PFSK-1 (cell line): ENCODE data around the gene LCNL1.

Experiments
- FOXP2 ChIP-seq: optimal IDR thresholded peaks from 2 replicates; pipeline ENCODE3; 2011; ENCODE audit warnings: borderline replicate concordance, control low read depth, inconsistent platforms; ENCODE audit not compliant: insufficient read depth; ENCODE audit errors: extremely low read length, extremely low read depth
- POLR2AphosphoS5 ChIP-seq: IDR thresholded peaks from 2 replicates; pipeline ENCODE4 v1.6.1; 2012; ENCODE audit warnings: low read depth, mild to moderate bottlenecking, control low read depth, low read length, moderate library complexity
- SIN3A ChIP-seq: IDR thresholded peaks from 2 replicates; pipeline ENCODE4 v1.6.1; 2012; ENCODE audit warnings: mild to moderate bottlenecking, low read length, moderate library complexity, borderline replicate concordance; ENCODE audit not compliant: insufficient read depth
- TAF1 ChIP-seq: IDR thresholded peaks from 2 replicates; pipeline ENCODE4 v1.6.1; 2012; ENCODE audit warnings: low read length, control low read depth, borderline replicate concordance; ENCODE audit not compliant: insufficient read depth
- TF ChIP-seq, protein P1 (sequence below), 2 experiments: IDR thresholded peaks; 2 replicates each; pipeline versions ENCODE4 v1.6.1 to v1.8.0; 2011 to 2012; ENCODE audit warnings: low read depth in 2 of 2, low read length in 2 of 2, control low read depth in 1 of 2, inconsistent platforms in 1 of 2, mild to moderate bottlenecking in 1 of 2, moderate library complexity in 1 of 2; ENCODE audit not compliant: insufficient read depth in 1 of 2

The LCNL1 gene

DNA sequence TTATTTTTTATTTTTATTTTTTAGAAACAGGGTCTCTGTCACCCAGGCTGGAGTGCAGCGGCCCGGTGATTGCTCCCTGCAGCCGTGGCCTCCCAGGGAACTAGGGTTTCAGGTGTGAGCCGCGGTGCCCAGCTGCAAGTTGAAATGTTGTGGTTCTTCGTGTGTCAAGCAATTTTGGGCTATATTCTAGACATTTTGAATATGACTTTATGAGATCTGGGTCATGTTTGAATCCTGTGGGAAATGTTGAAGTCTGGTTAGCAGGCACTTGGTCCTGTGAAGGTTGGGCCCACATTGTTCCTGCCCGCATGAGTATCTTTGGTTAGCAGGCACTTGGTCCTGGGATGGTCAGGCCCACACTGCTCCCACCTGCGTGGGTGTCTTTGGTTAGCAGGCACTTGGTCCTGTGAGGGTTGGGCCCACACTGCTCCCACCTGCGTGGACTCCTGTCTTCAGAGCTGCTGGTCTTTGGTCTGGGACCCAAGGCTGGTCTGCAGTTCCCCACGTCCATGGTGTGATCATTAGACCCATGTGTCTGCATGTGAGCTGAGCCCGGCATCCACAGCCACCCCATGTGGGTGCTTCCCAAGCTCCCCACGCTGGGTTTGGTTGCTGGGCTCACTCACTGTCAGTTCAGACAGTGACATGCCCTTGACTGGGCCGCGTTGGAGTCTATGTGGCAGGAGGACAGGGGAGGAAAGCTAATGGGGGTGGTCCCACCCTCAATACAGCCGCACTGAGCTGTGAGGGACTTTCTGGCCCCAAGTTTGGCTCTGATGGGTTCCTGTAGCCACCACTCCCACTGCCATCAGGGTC lies 45.4 kb upstream of the LCNL1 start:
- TF ChIP-seq, protein P1, sequence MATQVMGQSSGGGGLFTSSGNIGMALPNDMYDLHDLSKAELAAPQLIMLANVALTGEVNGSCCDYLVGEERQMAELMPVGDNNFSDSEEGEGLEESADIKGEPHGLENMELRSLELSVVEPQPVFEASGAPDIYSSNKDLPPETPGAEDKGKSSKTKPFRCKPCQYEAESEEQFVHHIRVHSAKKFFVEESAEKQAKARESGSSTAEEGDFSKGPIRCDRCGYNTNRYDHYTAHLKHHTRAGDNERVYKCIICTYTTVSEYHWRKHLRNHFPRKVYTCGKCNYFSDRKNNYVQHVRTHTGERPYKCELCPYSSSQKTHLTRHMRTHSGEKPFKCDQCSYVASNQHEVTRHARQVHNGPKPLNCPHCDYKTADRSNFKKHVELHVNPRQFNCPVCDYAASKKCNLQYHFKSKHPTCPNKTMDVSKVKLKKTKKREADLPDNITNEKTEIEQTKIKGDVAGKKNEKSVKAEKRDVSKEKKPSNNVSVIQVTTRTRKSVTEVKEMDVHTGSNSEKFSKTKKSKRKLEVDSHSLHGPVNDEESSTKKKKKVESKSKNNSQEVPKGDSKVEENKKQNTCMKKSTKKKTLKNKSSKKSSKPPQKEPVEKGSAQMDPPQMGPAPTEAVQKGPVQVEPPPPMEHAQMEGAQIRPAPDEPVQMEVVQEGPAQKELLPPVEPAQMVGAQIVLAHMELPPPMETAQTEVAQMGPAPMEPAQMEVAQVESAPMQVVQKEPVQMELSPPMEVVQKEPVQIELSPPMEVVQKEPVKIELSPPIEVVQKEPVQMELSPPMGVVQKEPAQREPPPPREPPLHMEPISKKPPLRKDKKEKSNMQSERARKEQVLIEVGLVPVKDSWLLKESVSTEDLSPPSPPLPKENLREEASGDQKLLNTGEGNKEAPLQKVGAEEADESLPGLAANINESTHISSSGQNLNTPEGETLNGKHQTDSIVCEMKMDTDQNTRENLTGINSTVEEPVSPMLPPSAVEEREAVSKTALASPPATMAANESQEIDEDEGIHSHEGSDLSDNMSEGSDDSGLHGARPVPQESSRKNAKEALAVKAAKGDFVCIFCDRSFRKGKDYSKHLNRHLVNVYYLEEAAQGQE (IDR thresholded peaks at IDR 0.05; ENCODE audit: insufficient read depth in 1 of 2, low read depth in 2 of 2, low read length in 2 of 2) = no peak
- no peak for TF ChIP-seq TAF1

DNA sequence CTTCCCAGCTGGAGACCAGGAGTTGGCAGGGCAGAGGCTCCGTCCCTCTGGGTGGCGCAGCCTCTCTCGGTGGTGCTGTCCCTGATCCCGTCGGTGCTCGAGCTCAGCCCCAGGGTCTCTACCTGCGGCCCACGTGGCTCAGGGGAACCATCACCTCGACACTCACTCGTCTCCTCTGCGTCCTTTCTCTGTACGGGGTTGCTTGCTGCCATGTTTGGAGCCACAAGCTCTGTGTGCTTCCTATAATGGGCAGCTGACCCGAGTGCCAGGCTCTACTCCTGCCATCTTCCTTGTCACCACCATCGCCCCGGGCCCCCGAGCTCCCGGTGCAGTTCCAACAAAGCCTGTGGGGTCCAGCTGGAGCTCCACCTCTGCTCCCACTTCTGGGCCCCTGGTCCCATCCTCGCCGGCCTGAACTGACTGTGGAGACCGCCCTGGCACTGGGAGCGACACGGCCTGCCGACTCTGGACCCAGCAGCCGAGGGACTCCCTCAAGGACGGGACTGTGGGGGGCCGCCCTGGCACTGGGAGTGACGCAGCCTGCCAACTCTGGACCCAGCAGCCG lies 43.3 kb upstream of the LCNL1 start:
- TF ChIP-seq TAF1 (no peak), POLR2AphosphoS5 (no peak), SIN3A (no peak), FOXP2 (no peak)
- TF ChIP-seq, protein P1 (IDR thresholded peaks at IDR 0.05; ENCODE audit: insufficient read depth in 1 of 2, low read depth in 2 of 2, low read length in 2 of 2) = no peak

DNA sequence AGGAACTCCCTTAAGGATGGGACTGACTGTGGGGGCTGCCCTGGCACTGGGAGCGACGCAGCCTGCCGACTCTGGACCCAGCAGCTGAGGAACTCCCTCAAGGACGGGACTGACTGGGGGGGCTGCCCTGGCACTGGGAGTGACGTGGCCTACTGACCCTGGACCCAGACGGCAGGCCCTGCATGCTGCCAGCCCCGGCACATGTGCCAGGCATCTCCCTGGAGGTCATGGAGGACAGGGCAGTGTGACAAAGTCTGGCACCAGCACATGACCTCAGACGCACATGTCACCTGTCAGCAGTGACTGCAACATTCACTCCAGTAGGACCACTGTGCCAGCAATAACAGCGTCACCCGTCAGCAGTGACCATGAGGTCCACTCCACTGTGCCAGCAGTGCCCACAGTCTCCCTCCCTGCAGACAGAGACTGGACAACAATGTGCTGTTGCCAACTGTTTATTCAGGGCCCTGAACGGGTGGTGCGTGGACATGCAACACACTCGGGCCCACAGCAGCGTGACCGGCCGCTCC lies 42.7 kb upstream of the LCNL1 start:
- no peak for TF ChIP-seq TAF1
- TF ChIP-seq POLR2AphosphoS5 = no peak
- TF ChIP-seq SIN3A = no peak
- TF ChIP-seq FOXP2 = no peak
- TF ChIP-seq, protein P1 (IDR thresholded peaks at IDR 0.05; ENCODE audit: insufficient read depth in 1 of 2, low read depth in 2 of 2, low read length in 2 of 2) = no peak

DNA sequence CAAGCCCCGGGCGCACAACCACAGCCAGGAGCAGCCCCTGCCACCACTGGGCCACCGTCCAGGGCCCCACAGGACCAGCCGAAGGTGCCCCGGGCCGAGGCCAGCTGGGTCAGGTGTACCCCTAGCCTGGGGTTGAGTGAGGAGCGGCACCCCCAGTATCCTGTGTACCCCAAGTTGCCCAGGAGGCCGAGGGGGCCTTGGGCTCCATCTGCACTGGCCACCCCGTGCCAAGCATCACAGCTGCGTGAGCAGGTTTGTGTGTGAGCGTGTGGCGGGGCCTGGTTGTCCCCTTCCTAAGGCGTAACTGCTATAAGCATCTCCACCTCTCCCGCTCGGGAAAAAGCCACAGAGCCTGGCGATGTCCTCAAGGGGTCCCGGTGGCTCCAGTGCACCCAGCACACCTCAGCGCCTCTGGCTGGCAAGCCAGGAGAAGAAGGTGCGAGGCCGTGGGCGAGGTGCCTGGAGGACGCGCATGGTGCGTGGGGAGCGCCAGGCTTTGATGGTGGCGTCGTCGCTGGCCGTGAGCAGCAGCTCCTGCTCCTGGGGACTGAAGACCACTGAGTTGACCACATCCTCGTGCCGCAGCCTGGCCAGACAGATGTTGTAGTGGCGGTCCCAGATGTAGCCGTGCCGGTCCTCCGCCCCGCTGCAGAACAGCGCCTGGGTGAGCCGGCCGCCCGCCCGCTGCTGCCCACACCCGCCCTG lies 42.1 kb upstream of the LCNL1 start:
- TF ChIP-seq POLR2AphosphoS5 (0 out of 2 replicates have a peak, but pooled peaks have one; percentile 0), TAF1 (no peak)

DNA sequence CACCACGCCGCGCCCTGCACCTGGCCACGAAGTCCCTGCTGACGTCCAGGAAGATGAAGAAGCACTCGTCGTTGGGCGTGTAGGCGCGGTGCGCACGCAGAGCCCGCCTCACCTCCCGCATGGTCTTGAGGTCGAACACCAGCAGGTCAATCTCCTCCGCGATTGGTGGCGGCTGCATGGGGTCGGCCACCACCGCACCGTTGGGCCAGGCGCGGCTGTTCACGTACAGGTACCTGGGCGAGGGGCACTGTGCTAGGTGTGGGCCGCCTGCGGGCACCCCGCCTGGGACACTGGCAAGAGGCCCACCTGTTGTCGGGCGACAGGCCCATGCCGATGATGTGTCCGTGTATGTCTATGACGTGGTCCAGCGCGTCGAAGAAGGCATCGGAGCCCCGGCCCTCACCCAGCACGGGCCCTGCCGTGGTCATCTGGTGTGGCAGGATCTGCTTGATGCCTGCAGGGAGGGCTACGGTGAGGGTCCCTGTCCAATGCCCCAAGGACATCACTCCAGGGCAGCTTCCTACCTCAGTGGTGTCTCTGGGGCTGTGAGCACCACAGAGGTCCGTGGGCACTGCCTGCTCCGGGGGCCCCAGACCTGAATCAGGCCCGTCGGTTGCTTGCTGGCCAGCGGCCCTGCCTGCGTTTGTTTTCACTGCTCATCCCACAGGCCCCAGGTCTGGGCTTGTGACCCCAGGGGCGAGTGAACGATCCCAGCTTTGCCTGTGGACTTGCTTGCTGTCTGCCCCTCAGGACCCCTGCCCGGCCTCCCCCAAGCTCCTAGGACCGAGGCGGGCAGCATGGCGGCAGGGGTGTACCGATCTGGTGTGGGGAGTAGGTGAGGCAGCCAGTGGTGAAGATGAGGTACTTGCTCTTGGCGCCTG lies 41.3 kb upstream of the LCNL1 start:
- TF ChIP-seq FOXP2 (no peak), TAF1 (no peak), POLR2AphosphoS5 (no peak), SIN3A (no peak)
- TF ChIP-seq, protein P1 (IDR thresholded peaks at IDR 0.05; ENCODE audit: insufficient read depth in 1 of 2, low read depth in 2 of 2, low read length in 2 of 2) = no peak
